Measurements from ENCODE around the gene SRP68.
"Not testable (repeated sequence)": the region's sequence is repeated elsewhere in the genome, so short reads cannot be mapped to it uniquely, and the experiment has no call there.

SRP68 gene

GRCh38 chr17:76048711-76049110 lies 23.6 kb downstream of the SRP68 start:
- ChIA-PET POLR2A (no interaction called here), CTCF (interaction anchor here (1.7 kb wide), 1 partner anchor 43 kb away, joined by 6 read pairs; no protein-coding TSS in a partner anchor)
- TF ChIP-seq CTCF (IDR thresholded peaks at IDR 0.05; ENCODE audit: control extremely low read depth, extremely low read depth, low read depth, missing control alignments) = no peak
- DNase-seq (ENCODE audit: extremely low spot score) = no peak

- ChIA-PET POLR2A (no interaction called here), CTCF (interaction anchor here (1.4 to 1.6 kb wide), 2 partner anchors 14 to 232 kb away, joined by 3 to 4 read pairs; no protein-coding TSS in a partner anchor)
- DNase-seq (ENCODE audit: extremely low spot score) = no peak
- no peak for TF ChIP-seq CTCF (IDR thresholded peaks at IDR 0.05; ENCODE audit: control extremely low read depth, extremely low read depth, low read depth, missing control alignments)
Observed at GRCh38 chr17:76048025-76048605, 24.2 kb downstream of the SRP68 start.

GRCh38 chr17:76046064-76046463 lies 26.3 kb downstream of the SRP68 start:
- ChIA-PET CTCF (interaction anchor here (0.9 to 2.2 kb wide), 5 partner anchors 12 to 141 kb away, joined by 3 to 9 read pairs (median 3); no protein-coding TSS in a partner anchor), POLR2A (no interaction called here)
- DNase-seq (ENCODE audit: extremely low spot score) = no peak
- no peak for TF ChIP-seq CTCF (IDR thresholded peaks at IDR 0.05; ENCODE audit: control extremely low read depth, extremely low read depth, low read depth, missing control alignments)

GRCh38 chr17:76044475-76045007 lies 27.8 kb downstream of the SRP68 start:
- DNase-seq (ENCODE audit: extremely low spot score); POLR2A ChIA-PET; CTCF ChIA-PET: not testable (repeated sequence)

- CTCF ChIA-PET = interaction anchor here (0.7 to 3.2 kb wide), 5 partner anchors 15 to 237 kb away, joined by 3 to 19 read pairs (median 4); no protein-coding TSS in a partner anchor
- POLR2A ChIA-PET = interaction anchor here (0.7 kb wide), 1 partner anchor 46 kb away, joined by 3 read pairs; no protein-coding TSS in a partner anchor
- DNase-seq (ENCODE audit: extremely low spot score) = not testable (repeated sequence)
Observed at GRCh38 chr17:76042868-76043267, 29.4 kb downstream of the SRP68 start.

GRCh38 chr17:76040376-76040775 lies 31.9 kb downstream of the SRP68 start:
- POLR2A ChIA-PET = no interaction called here
- CTCF ChIA-PET = interaction anchor here (0.8 to 3.2 kb wide), 4 partner anchors 26 to 259 kb away, joined by 3 to 10 read pairs (median 4); no protein-coding TSS in a partner anchor
- DNase-seq (ENCODE audit: extremely low spot score) = no peak
- TF ChIP-seq CTCF (IDR thresholded peaks at IDR 0.05; ENCODE audit: control extremely low read depth, extremely low read depth, low read depth, missing control alignments) = no peak

- DNase-seq (ENCODE audit: extremely low spot score) = no peak
- no peak for TF ChIP-seq CTCF (IDR thresholded peaks at IDR 0.05; ENCODE audit: control extremely low read depth, extremely low read depth, low read depth, missing control alignments)
- POLR2A ChIA-PET = no interaction called here
- CTCF ChIA-PET = interaction anchor here (1.6 to 2.2 kb wide), 2 partner anchors 24 to 39 kb away, joined by 3 to 6 read pairs; partner anchors contain the start of gene CDK3
Observed at GRCh38 chr17:76039121-76039520, 33.2 kb downstream of the SRP68 start.

Data from GM10248 (cell line).